NOMO-1 treated with dmso at 0.1 percent for 144 hours (cell line): ENCODE data around the gene SLC12A4.
A peak's percentile ranks its signal among the peaks of the same experiment; 100 is the strongest.

Experiments
- DNase-seq: peaks from one replicate; lab custom pipeline; 2025; ENCODE audit not compliant: unreplicated experiment; lab: John Stamatoyannopoulos, UW

The SLC12A4 gene

DNA sequence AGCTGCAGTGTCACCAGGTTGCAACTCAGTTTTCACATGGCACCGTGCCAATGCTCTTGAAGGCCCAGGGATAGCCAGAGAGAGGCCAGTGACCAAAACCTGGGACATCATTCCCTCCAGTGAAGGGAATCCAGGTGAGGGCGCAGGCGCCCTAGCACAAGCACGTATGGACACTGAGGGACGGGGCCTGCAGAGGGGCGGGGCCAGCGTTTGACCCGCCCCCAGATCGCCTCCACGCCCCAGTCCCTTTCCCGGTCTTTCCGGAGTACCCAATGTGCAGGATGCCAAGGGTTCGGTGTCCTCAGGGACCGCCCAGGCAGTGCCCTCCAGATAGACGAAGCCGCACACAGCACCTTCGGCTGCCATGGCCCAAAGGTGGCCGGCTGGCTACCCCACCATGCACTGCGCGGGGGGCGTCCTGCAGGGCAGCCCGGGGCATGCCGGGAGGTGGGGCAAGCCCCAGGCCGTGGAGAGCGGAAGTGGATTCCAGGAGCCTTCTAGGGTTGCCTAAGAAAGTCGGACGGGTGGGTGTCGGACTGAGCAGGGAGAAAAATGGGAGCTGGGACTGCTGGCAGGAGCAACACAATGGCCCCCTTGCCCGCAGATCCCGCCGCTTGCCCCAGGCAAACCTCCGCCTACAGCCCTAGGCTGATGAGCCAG lies 4.6 kb downstream of the SLC12A4 start:
- DNase-seq = no peak

DNA sequence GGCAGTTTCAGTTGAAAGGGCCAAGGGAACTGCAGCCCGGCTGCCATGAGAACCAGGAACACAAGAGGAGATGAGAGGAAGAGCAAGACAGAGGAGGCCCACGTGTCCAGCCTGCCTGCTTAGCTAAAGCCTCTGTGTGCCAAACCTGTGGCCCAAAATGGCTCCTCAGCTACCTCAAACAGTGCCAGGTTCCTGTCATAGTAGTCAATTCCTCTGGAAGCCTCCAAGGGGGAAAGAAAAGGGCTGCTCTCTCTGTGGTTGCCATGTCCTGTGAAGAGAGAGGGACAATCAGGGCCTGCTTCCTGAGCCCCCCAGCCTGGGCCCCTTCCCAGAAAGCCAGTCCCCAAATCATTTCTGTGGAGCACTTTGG lies 5.2 kb downstream of the SLC12A4 start:
- no peak for DNase-seq

DNA sequence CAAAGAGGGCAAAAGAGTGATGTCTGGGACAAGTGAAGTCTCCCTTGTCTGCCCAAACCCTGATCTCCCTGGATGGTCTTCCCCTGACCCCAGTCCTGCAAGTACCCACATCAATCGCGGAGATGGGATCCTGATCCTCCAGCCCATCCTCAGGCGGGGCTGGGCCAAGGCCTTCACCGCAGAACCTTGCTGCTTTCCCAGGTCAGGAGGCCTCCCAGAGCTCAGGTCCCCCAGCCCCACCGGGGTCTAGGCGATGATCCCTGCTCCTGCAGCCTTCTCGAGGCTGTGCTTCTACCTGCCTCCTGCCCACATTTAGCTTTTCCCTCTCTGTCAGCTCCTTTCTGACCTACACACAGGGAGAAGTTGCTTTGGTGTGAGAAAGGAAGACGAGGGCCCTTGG lies 6.3 kb downstream of the SLC12A4 start:
- no peak for DNase-seq

DNA sequence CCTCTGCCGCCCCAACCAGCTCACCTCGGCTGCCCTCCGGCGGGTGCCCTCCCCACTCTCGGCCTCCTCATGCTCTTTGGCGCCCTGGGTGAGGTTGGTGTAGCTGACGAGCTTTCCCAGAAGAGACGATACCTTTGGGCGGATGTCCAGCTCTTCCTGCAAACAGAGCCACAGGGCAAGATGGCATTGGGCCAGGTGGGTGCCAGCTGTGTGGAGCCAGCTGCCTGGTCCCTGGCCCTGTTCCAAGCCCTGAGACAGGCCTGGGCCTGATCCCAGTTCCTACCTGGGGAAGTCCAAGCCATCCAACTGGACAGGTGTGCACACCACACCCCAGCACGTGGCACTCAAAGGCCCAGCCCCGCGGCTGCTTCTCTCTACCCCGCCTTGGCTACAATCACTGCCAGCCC lies 6.9 kb downstream of the SLC12A4 start:
- no peak for DNase-seq

DNA sequence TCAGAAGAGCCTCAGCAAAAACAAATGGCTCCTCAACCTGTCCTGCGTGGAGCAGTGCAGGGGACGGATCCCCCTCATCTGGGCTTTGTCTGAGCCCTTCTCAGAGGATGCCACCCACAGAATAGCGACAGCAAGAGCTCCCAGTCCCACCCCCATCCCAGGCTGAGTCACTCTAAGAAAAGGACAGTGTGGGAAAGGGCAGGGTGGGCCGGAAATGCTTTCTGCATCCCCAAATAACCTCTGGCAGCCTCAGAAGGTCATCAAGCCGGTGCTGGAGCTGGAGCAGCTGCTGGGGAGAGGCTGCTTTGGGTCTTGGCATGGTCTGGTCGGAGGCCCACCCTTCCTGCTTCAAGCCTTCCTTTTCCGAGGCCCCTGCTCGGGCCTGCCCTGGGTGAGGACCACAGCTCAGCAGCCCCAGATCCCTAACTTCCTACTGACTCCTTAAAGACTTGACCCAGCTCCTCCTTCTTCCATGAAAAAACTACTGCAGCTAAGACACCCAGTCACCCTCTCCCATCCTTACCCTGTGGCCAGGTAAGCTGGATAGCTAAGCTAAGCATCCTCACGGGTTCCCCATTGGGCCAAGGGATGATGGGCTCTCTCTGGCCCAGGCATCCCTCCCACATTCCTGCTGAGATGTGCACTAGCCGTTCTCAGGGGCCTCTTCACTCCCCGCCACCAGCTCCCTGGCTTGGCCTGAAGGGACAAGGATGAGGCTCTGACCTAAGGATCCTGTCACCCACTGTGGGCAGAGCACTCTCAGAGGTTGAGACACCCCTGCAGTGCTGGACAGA lies 8.7 kb downstream of the SLC12A4 start:
- DNase-seq = no peak

DNA sequence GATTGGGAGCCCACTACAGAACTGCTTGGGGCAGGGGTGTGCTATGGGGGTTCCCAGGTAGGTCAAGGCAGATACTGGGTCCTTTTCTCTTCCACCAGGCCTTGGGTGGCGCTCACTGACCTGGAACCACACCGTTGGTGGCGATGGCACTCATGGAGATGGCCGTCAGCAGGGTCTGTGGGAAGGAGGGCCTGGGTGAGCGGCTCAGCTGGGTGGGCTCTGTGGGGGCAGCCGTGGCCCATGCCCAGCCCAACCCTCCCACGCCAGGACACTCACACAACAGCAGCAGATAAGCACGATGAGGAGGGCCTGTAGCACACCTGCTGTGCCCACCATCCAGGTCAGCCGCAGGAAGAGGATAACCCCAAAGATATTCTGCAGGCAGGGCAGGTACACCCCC lies 10.8 kb downstream of the SLC12A4 start:
- DNase-seq = no peak

DNA sequence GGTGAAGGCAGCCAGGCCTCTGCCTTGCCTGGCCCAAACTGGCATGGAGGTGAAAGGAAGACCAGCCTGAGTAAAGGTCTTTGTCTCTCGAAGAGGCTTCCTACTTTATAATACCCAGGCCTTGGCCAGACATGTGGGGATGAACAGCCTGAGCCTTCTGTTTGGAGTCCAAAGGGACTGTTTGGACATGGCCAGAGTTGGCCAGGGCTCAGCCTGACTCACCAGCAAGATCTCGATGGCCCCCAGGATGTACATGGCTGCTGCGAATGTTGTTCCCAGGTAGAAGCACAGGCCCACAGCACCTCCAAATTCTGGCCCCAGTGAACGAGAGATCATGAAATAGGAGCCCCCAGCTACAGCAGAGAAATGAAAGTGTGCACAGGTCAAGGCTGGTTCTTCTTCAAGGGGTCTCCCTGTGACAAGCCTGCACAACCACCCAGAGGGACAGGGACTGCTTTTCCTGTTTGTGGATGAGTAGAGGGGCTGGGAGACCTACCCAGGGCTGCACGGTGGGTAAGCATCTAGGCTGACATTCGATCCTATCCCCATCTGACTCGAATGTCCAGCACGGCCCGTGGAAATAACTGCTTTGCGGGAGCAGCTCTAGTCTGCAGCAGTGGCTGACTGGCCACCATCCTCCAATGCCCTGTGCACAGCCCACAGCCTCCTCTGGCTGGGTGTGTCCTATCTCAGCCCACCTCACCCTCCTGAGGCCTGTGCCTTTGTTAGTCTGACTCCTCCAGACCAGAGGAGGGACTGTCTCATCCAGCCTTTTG lies 13.8 kb downstream of the SLC12A4 start:
- DNase-seq = no peak

DNA sequence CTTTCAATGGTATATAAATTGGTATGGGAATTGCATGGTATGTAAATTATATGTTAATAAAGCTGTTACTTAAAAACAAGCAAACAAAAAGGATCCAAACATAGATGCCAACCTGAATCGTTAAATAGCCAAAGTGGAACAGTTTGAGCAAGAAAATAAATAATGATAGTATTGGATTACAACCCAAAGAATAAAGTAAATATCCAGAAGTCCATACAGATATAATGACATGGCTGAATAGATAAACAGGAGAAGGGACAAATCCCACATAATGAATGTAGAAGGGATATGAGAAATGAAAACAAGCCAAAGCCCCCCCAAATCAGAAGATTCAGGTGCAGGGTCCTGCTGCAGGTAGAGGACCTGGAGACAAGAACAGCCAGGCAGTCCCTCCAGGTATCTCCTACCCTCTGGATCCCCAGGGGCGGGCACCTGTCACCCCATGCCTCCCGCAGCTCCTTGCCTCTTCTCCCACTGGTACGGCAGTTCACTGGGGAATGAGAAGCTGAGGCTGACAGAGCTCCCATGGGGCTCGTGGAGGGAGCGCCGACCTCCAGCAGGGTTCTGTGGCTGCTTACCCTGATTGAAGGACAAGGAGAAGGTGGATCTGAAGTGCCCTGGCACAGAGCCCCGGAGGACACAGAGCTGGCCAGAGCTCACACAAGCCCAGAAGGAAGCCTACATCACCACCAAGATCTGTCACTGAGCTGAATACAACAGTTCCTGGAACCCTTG lies 14.6 kb downstream of the SLC12A4 start:
- no peak for DNase-seq

DNA sequence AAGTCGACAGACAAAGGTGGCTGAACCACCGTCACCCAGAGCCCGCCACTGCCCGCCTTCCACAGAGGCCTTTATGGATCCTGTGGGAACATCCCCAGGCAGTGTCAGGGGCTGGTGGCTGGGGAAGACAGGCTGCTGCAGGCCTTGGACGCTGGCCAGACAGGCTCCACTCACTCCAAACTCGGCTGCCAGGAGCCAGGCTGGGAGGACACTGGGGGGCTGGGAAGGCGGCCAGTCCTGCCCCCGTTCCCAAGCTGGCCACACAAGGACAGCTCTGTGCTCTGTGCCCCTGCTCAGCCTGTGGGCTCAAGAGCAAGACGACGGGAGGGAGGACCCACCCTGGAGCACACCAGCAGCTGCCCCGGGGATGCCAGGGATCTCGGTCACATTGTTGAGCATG lies 17.0 kb downstream of the SLC12A4 start:
- DNase-seq = no peak

DNA sequence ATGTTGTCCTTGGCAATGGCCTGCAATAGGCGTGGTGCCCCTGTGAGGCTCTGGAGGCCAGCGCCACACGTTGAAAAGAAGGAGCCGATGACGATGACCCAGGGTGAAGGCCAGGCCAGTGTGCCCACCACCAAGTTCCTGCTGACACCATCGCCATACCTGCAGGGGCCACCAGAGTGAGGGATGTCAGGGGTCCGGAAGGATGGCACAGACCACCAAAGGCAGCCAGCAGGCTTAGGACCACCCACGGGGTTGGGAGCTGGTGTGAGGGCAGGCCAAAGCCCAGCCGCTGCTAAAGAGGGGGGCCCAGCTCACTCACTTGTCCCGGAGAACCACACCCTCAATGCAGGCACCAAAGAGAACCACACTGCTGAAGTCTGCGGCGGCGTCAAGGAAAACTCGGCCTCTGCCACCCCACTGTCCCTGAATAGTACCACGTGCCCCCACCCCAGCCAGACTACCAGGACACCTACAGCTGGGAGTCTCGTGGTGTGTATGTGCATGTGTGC lies 18.0 kb downstream of the SLC12A4 start:
- no peak for DNase-seq

DNA sequence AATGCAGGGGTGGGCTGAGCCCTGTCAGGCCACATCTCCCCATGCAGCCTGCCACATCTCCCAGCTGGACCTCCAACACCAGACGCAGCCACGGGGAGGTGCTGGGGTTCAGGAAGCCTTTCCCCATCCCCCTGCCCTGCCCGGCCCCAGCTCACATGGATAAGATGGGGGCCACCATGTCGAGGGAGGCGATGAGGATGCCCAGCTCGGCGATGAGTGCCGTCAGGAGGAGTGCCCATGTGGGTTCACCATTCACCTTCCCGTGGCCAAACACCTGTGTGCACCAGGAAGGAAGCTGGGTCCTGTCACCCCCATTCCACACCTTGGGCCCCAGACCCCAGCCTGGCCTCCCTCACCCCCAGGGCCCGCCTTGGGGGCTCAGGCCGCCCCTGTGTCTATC lies 18.8 kb downstream of the SLC12A4 start:
- DNase-seq = no peak

DNA sequence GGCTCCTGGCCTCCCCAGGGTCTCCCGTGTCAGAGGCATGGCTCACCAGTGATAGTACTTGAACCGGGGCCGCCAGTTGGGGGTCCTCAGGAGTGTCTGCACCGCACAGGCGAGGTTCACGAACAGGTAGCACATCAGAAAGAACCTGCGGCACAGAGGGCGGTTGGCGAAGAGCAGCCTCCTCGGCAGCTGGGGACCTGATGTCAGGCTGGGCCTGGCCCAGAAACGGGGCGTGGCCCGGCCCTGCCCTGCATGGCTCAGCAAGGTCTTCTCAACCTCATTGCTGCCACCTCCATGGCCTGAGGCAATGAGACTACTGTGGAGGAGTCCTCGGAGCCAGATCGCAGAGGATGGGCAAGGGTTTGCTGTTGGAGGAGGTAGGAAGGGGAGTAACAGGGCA lies 20.4 kb downstream of the SLC12A4 start:
- no peak for DNase-seq

DNA sequence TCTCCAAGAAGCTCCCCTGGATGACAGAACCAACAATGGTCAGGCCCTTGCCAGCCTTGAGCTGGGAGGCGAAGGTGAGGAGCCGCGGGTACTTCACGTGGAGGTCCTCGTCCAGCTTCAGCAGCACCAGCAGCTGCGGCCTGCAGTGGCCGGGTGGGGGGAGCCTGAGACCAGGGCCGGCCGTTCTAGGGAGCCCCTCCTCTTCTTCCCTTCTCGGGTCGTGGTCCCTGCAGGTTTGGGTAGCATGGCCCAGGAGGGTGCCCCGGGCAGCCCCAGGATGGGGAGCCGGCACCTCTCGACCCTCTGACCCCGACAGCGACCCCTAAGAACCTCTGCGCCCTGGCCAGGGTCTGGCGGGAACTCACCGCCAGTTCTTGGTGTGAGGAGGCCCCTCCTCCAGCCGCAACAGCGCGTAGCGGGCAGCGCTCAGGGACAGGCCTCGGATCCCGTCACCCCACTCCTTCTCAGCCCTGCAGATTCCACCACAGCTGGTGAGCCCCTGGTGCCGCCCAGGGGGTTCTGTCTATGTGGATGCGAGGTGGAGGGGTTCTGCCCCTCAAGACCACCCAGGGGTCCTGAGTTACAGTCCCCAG lies 21.4 kb downstream of the SLC12A4 start:
- DNase-seq = no peak

DNA sequence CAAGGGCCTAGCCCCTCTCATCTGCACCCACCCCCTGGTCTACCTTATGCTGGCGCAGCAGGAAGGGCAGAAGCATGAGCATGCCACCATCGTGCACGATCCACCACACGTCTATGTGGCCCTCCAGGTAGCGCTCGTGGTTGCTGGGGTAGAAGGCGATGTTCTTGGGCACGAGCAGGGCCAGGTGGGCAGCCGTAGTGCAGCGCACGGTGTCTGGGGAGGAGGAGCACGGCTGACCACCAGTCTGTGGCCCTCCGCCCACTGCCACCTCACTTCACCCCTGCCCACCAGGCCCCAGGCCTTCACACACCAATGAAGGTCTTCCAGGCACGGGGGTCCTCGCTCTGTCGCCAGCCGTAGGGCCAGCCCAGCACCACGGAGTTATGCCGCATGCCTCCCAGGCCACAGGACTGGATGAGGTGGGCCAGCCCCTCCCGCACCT lies 22.3 kb downstream of the SLC12A4 start:
- no peak for DNase-seq

DNA sequence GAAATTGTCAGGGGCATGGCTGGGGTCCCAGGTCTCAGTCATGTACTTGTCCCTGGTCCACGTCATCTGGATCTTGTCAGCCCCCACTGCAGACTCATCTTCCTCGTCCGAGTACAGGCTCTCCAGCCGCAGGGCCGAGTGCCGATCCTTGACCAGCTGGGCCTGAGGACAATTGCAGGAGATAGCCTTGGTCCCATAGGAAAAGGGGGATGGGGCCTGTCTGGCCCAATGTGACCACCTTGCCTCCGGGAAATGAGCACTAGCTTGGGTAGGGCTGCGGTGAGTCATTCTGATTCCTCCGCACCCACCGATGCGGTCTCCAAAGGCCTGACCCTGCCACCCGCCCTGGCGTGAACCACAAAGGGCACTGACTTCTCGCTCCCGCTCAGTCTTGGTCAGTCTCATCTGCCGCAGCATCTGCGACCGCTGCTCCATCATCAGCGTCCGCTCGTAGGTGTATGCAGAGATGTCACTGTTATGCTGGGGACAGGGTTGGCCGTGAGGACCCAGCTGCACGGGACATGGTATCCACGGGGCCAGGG lies 23.0 kb downstream of the SLC12A4 start:
- DNase-seq = no peak

DNA sequence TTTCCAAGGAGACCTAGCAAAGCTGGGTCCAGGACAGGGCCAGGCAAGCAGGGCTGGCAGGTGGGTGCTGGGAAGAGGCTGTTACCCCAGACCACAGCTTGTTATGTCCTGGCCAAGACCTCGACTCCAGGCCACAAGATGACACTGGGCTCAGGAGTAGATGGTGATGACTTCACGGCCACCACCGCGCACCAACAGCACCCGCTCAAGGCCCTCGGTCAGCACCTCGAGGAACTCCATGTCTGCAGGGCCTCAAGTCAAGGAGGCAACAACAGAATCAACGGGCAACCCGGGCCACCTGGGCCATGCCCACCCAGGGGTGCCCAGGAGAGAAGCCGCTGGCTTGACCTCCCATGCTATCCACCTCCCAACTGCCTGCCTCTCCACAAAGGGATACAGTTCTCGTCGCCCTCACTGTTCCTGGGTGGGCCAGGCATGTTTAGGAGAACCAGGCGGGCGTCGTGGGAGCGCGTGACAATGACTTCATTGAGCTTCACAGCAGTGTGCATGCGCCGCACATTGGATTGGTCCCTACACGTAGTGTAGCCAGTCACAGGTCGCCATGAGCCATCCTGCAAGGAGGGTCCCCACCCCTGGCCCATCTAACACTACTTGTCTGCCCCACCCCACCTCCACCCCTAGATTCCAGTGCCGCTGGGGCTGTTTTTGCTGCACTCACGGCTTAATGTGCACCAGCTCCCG lies 23.6 kb downstream of the SLC12A4 start:
- no peak for DNase-seq

DNA sequence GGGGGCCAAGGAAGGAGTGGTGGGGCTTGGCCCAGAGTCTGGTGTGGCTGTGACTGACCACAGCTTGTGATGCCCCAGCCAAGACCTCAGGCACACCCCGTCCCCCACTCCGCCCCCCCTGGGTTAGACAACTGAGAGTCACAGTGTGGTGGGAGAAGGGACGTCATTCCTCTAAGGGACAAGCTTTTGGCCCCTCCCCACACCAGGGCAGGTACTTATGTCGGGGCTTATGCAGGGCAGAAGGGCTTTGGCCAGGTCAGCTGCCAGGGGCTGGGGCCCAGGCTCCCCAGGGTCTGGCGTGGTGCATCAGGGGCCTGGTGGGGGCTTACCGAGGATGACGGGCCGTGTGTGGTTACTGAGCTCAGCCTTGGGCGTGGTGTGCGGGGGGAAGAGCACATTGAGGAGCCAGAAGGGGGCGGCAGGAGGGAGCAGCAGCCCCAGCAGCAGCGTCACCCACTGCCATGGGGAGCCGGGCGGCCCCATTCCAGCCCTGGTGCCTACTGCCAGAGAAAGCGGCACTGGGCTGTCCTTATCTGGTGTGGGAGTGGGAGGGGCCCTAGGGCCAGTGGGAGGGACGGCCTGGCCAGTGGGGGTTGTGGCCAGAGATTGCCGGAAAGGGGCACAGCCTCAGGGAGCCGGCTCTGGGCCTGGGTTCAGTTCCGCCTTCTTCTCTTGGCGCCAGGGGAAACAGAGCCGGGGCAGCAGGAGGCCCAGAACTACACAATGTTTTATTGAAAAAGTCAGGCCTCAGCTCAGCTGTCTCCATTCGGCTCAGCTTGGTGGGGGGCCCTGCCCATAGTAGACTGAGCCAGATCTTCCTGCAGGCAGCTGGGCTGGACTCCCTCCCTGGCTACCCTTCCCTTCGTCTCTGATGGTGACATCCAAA lies 24.6 kb downstream of the SLC12A4 start, which contains the start of gene LCAT:
LCAT (minus strand) TSS at position 502 of the 886 bp plus-strand sequence; CDS start at position 483, 19 bp downstream.
- peak; percentile 42 for DNase-seq

DNA sequence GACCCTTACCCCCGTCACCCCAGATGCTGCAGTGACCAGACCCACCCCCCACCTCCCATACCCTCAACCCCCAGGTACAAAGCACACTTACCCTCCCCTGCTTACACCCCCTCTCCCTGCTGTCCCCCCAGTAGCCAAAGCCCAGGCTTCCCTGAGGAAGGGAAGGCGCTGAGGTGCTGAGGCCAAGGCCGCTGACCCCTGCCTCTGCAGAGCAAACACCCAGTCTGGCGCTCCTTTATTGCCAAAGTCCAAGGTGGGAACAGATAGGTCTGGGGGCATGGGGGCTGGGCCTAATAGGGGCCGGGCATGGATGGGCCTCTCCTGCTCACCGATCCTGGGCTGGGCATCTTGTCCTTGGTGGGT lies 25.2 kb downstream of the SLC12A4 start:
- DNase-seq = no peak
